HTERT RPE-1 (cell line): ENCODE results near the gene SIGLEC5.

Source experiments
- in situ Hi-C: fragments of 300-500 bp; cut with MboI; formaldehyde crosslinking; loops from 4 replicates; pipeline ENCODE4 v1.14.3; 2020; ENCODE audit warnings: low sequenced_read_pairs

Gene SIGLEC5

GRCh38 chr19:51628153-51628939 lies 1.9 kb downstream of the SIGLEC5 start:
- in situ Hi-C loops: no loop called here

GRCh38 chr19:51627491-51628138 lies 2.6 kb downstream of the SIGLEC5 start:
- in situ Hi-C loops: no loop called here

GRCh38 chr19:51626675-51627074 lies 3.5 kb downstream of the SIGLEC5 start:
- in situ Hi-C loops: no loop called here

GRCh38 chr19:51621178-51621577 lies 9.0 kb downstream of the SIGLEC5 start:
- in situ Hi-C loops: no loop called here

- in situ Hi-C loops: no loop called here
Observed at GRCh38 chr19:51615991-51616390, 14.2 kb downstream of the SIGLEC5 start.

- in situ Hi-C loops: no loop called here
Observed at GRCh38 chr19:51614789-51615188, 15.4 kb downstream of the SIGLEC5 start.

- in situ Hi-C loops: no loop called here
Observed at GRCh38 chr19:51610576-51610975, 19.6 kb downstream of the SIGLEC5 start.

- in situ Hi-C loops: no loop called here
Observed at GRCh38 chr19:51607920-51608562, 22.2 kb downstream of the SIGLEC5 start.

GRCh38 chr19:51607077-51607476 lies 23.1 kb downstream of the SIGLEC5 start:
- in situ Hi-C loops: no loop called here

GRCh38 chr19:51602189-51602854 lies 27.9 kb downstream of the SIGLEC5 start:
- in situ Hi-C loops: no loop called here

GRCh38 chr19:51600940-51601580 lies 29.1 kb downstream of the SIGLEC5 start:
- in situ Hi-C loops: no loop called here

GRCh38 chr19:51599084-51599483 lies 31.1 kb downstream of the SIGLEC5 start:
- in situ Hi-C loops: no loop called here

GRCh38 chr19:51598159-51598915 lies 31.9 kb downstream of the SIGLEC5 start:
- in situ Hi-C loops: no loop called here

- in situ Hi-C loops: no loop called here
Observed at GRCh38 chr19:51595190-51596175, 34.7 kb downstream of the SIGLEC5 start.

- in situ Hi-C loops: no loop called here
Observed at GRCh38 chr19:51594774-51595109, 35.5 kb downstream of the SIGLEC5 start.

- in situ Hi-C loops: no loop called here
Observed at GRCh38 chr19:51593969-51594773, 36.0 kb downstream of the SIGLEC5 start.

GRCh38 chr19:51593138-51593890 lies 36.9 kb downstream of the SIGLEC5 start:
- in situ Hi-C loops: no loop called here

- in situ Hi-C loops: no loop called here
Observed at GRCh38 chr19:51592521-51592920, 37.7 kb downstream of the SIGLEC5 start.
